ENCODE measurements around the gene AMER2. TPM values are rescaled to one million over a fixed set of nuclear protein-coding genes. Genes with fewer than 3 reads are reported as not detected.

Gene AMER2
- total RNA-seq, 1 donor from 2014 or later: not detected

- no peak overlapping the region for H3K4me3 Mint-ChIP-seq
- intact Hi-C loops (cut with micrococcal nuclease): no loop called here
- H3K27ac Mint-ChIP-seq: no peak overlapping the region
- CTCF ChIA-PET: no interaction called here
- ATAC-seq (ENCODE audit: low read depth) (no peak), DNase-seq (no peak)
- no peaks in the 10 kb centered on the region for H3K4me1 Mint-ChIP-seq
- POLR2A ChIA-PET: no interaction called here
- no peaks in the 10 kb centered on the region for H3K36me3 Mint-ChIP-seq (ENCODE audit: low read depth)
- no peaks in the 10 kb centered on the region for H3K9me3 Mint-ChIP-seq
- TF ChIP-seq CTCF (IDR thresholded peaks at IDR 0.05): no peak
- peaks cover 26% of the 10 kb centered on the region for H3K27me3 Mint-ChIP-seq
These were observed 20.4 kb upstream of the AMER2 start for GRCh38 chr13:25192489-25192888.

GRCh38 chr13:25192052-25192451 is 20.0 kb upstream of the AMER2 start:
- no peak overlapping the region for H3K4me3 Mint-ChIP-seq
- H3K27me3 Mint-ChIP-seq: peaks cover 26% of the 10 kb centered on the region

GRCh38 chr13:25190771-25191170 is 18.7 kb upstream of the AMER2 start:
- POLR2A ChIA-PET: no interaction called here
- Mint-ChIP-seq H3K4me3 (no peak overlapping the region), H3K36me3 (ENCODE audit: low read depth) (no peaks in the 10 kb centered on the region), H3K9me3 (no peaks in the 10 kb centered on the region), H3K27ac (no peak overlapping the region), H3K4me1 (no peaks in the 10 kb centered on the region), H3K27me3 (peaks cover 27% of the 10 kb centered on the region)
- no peak for ATAC-seq (ENCODE audit: low read depth)
- CTCF ChIA-PET: no interaction called here
- TF ChIP-seq CTCF (IDR thresholded peaks at IDR 0.05): no peak
- intact Hi-C loops (cut with micrococcal nuclease): no loop called here
- no peak for DNase-seq

More at GRCh38 chr13:25192052-25192451, 20.0 kb upstream of the AMER2 start:
- Mint-ChIP-seq H3K9me3 (no peaks in the 10 kb centered on the region), H3K4me1 (no peaks in the 10 kb centered on the region), H3K27ac (no peak overlapping the region), H3K36me3 (ENCODE audit: low read depth) (no peaks in the 10 kb centered on the region)
- no peak for DNase-seq
- intact Hi-C loops (cut with micrococcal nuclease): no loop called here
- TF ChIP-seq CTCF (IDR thresholded peaks at IDR 0.05): no peak
- ChIA-PET CTCF (no interaction called here), POLR2A (no interaction called here)
- no peak for ATAC-seq (ENCODE audit: low read depth)

DNA sequence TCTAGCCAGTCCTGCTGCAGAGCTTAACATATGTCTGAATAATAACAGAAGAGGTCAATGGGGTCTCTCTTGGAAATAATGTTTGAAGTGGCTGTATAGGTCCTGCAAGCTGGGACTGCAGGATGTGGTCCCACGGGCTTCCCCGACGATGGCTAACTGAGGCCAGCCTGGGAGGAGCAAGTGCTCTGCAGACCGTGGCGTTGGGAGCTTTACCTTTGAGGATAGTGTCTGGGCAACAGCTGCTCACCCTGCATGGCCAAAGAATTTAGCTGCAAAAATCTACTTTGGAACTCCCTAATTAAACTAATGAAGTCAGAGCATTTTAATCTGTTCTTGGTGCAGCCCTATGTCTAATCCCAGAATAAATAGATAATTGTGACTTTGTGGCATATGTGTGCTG is 18.2 kb upstream of the AMER2 start:
- intact Hi-C loops (cut with micrococcal nuclease): no loop called here
- POLR2A ChIA-PET: no interaction called here
- no peaks in the 10 kb centered on the region for H3K36me3 Mint-ChIP-seq (ENCODE audit: low read depth)
- no peaks in the 10 kb centered on the region for H3K4me1 Mint-ChIP-seq
- no peak for TF ChIP-seq CTCF (IDR thresholded peaks at IDR 0.05)
- ATAC-seq (ENCODE audit: low read depth): no peak
- no peak overlapping the region for H3K4me3 Mint-ChIP-seq
- H3K27ac Mint-ChIP-seq: no peak overlapping the region
- peaks cover 27% of the 10 kb centered on the region for H3K27me3 Mint-ChIP-seq
- DNase-seq: no peak
- H3K9me3 Mint-ChIP-seq: no peaks in the 10 kb centered on the region
- CTCF ChIA-PET: no interaction called here

GRCh38 chr13:25187596-25187995 is 15.5 kb upstream of the AMER2 start:
- no peaks in the 10 kb centered on the region for H3K9me3 Mint-ChIP-seq
- peaks cover 21% of the 10 kb centered on the region for H3K27me3 Mint-ChIP-seq
- no peak overlapping the region for H3K4me3 Mint-ChIP-seq
- no peak overlapping the region for H3K27ac Mint-ChIP-seq
- POLR2A ChIA-PET: no interaction called here
- DNase-seq (no peak), ATAC-seq (ENCODE audit: low read depth) (no peak)
- H3K4me1 Mint-ChIP-seq: no peaks in the 10 kb centered on the region
- CTCF ChIA-PET: no interaction called here
- no peak for TF ChIP-seq CTCF (IDR thresholded peaks at IDR 0.05)
- H3K36me3 Mint-ChIP-seq (ENCODE audit: low read depth): no peaks in the 10 kb centered on the region
- intact Hi-C loops (cut with micrococcal nuclease): no loop called here

Data from activated B cell treated with CpG ODN at 0.5 μM for 24 hours (primary cell).